HG02623 (cell line): ENCODE data around the gene NR2F1-AS1.

ENCODE experiments used
- ATAC-seq: cut with Tn5 transposase; IDR thresholded peaks from one replicate; pipeline ENCODE4 v1.9.1; 2021; ENCODE audit warnings: moderate library complexity; ENCODE audit not compliant: unreplicated experiment

Gene NR2F1-AS1

DNA sequence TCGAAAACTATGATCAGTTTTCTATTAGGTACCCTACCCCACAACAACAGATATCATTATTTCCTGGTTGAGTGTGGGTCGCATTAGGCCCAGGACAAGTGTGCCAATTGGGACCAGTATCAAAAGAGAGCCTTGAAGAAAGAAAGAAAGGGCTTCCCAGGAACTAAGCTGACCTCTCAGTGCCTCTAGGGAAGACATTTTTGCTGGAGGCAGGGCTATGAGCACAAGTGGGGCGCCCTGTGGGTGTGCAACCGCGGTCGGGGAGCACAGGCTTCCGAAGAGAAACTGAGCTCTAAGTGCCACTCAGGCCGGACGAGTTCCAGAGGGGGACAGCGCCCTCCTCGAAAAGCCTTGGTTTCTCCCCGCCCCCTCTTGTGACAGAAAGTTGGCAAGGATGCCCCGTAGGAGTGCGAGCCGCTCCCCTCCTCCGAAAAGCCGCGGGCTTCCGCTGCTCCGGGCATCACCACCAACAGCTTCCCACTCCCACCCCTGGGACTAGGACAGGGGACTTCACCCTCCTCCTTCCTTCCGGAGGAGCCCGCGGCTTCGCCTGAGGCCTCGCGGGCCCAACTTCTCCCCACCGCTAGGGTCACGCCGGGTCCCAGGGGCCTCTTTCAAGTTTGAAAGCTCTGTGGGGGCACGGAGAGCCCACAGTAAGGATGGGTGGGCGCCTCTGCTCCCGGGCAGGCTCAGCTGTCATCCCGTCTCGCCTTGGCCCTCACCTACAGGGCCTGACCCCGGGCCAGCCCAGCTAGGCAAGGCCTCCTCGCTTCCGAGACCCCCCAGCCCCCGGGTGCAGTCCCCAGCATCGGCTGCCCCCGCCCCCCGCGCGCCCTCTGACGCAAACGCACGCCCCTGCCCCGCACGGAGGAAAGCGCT, 2.0 kb downstream of the NR2F1-AS1 start:
- ATAC-seq = no peak

DNA sequence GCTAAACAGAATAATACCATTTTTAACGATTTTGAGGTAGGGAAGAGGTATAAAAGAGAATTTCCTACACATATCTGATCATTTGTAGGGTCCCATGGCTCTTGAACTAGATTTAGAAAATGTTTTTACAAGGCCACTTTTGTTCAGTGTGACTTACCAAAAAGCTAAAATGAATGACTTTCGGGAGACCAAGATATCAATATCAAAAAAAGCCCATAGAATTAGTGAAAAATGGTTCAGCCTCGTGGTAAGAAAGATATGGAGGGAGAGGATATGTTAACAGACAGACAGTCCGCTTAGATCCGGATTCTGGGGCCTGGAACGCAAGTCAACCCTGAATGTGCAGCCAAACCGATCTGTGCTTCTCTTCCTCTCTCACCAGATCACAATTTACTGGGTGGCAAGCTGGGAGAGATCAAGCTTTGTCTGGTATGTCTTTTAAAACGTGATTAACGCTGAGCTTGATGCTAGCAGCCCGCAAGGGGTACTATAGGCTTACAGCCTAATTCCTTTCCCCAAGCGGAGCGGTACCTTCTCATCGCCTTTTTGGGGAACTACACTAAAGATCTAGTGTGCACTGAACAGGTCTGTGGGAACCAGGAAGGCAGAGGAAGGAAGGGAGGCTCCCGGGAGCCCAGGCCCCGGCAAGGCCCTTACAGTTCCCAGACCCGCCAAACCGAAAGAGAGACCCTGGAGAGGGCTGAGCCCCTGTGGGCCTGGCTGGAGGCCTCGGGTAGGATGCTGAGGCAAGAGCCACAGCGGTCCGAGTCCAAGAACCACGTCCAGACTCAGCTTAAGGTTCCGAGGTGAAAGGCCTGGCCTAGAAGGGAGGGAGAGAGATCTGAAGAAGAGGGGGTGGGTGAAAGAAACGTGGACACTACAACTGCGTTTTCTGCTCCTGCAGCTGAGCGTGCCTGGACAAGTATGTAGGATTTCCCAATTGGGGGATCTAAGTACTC, 2.9 kb downstream of the NR2F1-AS1 start:
- ATAC-seq = no peak

DNA sequence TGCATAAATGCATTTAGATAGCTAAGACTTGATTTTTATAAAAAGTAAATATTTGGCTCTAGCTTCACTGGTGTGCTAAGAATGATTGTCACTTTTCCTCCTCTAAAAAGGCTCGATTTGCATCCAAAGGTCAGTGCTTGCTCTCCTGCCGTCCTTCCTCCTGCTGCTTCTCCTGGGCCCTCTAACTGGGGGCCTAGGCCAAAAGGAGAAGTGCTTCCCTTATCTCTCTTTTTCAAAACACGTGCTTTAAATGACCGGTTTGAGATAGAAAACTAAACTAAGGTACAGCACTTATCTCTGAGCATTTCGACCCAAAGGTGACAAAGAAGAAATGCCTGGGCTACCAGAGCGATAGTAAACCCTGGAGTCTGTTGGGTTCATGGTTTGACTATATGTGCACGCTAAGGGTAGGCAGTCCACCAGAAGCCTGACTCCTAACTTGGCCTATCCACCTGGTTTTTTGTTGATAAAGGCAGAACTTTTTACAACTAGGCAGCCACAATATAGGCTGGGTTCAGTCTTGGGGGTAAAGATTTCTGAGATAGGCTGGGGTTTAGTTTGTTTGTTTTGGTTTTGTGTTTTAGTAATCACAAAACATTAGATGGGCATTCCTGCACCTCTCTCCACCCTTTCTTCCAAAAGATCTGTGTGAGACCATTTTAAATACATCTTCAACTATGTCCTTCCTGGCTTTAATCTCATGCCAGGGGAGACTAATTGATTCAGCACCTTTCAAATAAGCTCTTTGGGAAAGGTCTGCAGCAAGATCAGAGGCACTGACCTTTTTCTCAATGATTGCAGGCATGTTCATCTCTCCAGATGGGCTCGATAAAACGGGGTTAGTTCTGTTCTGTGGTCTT, 3.8 kb downstream of the NR2F1-AS1 start:
- no peak for ATAC-seq

DNA sequence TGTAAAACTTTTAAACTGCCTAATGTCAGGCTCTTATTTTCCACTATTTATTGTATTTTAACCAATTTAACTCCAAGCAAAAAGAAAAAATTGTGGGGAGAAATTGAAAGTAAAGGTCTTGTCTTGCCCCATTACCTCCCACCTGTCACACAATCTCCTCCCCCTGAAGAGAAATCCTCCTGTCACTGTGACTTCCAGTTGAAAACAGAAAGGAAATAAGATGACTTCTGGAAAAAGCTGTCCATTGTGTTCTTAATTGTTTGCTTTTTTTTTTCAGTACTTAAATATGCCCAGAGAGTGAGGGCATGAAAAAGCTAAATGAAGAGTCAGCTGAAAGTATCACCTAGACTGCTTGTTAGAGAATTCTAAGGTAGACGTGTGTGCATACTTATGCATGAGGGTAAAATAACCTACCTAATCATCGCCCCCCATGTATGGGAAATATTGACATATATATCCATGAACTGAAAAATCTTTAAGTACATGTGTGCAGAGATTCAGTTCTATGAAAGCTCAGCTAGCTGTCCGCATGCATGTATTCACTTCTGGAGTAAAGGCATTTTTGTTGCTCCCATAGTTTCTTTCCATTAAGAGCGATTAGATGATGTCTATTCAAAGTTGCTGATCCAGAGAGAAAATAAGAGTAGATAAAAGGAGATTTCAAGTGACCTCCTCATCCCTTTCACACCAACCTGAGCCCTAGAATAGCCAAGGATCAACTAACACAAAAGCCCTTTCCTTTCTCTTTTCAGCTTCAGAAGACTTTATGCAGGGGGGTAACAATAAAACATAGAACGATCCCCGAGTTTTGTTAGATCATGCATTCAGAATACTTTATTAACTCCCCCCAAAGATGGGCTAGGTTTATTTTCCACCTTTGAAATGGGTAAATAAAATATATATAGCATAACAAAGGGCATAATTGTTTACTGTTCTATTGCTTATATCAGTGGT, 5.3 kb downstream of the NR2F1-AS1 start:
- ATAC-seq = no peak

DNA sequence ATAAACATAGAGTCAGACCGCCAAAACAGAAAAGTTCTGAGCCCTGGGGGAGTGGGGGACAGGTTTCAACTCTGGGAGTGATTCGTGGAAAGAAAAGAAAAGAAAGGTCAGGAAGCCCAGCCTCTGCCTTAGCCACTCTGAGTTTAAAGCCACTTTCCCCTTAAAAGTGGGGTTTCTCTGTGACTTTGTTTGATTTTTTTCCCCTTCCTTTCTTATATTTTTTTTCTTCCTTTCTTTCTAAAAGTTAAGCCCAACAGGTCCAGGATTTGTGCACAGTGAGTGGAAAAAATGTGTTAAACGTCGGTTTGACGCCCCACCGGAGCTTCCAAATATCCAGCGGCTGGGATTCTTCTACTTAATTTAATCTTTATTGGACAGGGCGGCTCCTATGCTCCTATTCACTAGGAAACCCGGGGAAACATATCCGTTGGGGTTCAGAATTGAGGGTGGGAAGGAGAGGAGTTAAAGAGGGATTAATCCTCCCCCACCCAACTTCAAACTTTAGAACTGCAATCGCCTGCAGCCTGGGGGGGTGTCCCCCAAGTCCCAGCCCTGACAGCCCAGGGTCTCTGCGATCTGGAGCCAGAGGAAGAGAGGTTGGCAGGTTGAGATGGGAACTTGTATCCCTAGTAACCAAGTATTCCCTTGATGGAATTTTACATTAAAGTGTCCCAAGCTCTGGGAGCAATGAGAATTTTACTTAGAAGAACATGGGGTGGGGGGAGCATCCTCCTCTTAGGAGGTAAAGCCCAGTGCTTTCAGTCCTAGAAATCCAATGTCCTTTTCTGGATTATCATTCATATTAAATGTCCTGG, 6.3 kb downstream of the NR2F1-AS1 start:
- no peak for ATAC-seq

DNA sequence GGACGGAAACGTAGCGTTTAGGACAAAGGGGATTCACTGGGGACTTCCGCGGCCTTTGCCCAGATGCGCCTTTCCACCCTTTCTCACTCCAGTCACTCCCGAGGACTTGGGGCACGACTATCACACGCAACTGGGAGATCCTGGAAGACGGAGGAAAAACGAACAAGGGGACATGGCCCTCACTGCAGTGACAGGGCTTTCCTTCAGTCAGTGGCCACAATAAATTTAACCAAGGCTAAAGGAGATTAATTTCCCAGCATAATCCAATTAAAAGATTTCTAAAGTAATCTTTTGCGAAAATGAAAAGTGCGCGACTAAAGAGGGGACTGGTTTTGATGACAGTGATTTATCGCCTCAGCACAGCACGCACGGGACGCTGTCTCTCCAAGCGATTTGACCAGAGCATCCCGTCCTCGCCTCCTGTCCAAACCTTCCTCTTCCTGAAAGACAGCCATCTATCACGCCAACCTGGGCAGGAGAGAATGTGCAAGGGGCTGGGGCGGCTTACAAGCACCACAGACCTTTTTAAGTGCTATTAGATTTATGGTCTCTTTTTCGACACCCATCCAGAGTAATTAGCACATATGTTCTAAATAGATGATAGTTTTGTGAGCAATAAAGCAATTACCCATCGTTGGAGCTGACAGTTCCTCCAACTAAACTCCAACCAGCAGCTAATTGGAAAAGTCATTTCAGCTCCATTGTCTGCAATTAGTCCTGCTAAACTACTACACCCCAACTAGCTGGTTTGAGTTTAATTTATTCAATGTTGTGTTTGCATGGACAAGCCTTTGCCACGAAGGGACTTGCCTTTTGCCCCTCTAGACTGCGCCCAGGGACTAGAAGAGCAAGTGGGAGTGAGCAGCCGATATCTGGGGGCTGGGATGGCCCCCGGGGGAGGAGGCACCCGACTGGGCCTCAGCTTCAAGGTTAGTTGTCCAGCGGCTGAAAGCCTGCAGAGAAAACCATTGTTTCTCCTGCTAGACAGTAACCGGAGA, 7.4 kb downstream of the NR2F1-AS1 start:
- ATAC-seq = no peak

DNA sequence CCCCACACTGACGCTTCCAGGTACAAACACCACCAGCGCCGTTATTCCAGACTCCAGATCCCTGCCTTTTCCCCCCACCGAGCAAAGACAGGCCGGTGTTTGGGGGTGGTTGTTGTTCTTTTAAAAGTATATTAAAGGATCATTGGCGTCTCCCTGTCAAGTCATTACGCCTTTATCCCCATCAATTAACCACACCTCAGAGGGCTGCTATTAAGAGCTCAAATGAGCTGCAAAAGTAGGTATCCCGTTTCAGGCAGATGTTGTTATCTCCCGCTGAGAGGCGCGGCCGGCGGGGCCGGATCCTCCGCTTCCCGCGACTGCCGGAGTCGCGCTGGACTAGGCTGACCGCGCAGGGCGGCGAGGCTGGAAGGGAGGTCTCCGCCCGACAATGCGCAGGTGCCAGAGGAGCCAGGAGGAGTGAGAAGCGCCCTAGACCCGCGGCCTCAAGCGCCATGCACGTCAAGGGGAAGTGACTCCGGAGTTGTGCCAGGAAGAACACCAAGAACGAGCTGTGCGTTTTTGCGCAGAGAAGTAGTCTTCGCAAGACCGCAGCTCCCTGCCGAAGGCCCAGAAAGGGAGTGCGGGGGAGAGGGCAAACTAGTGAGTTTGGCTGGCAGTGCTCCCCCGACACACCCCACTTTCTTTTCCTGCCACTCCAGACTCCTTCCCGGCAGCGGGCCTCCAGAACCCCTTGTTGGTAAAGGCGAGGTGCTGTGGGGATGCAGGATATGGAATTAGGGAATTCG, 8.2 kb downstream of the NR2F1-AS1 start:
- no peak for ATAC-seq

DNA sequence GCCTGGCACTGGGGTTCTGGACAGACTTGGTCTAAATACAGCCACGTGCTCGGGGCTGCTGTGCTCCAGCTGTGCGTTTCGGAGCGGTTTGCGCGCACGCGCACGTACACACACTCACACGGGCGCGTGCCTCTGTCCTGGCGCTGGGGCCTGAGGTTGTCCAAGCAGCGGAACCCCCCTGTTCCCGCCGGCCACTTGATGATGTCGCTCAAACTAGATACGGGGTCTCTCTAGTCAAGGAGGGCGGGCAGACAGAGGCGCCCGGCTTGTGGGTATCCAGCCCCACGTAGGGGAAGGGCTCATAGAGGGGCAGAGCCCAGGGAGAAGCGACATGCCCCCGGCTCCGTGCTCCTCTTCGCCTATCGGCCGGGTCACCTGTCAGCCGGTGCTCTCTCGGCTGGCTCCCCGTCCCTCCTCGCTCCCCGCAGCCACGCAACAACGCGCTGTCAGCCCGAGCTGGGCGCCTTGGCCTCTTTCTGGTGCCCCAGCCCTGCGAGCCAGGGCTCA, 8.9 kb downstream of the NR2F1-AS1 start:
- ATAC-seq = no peak

DNA sequence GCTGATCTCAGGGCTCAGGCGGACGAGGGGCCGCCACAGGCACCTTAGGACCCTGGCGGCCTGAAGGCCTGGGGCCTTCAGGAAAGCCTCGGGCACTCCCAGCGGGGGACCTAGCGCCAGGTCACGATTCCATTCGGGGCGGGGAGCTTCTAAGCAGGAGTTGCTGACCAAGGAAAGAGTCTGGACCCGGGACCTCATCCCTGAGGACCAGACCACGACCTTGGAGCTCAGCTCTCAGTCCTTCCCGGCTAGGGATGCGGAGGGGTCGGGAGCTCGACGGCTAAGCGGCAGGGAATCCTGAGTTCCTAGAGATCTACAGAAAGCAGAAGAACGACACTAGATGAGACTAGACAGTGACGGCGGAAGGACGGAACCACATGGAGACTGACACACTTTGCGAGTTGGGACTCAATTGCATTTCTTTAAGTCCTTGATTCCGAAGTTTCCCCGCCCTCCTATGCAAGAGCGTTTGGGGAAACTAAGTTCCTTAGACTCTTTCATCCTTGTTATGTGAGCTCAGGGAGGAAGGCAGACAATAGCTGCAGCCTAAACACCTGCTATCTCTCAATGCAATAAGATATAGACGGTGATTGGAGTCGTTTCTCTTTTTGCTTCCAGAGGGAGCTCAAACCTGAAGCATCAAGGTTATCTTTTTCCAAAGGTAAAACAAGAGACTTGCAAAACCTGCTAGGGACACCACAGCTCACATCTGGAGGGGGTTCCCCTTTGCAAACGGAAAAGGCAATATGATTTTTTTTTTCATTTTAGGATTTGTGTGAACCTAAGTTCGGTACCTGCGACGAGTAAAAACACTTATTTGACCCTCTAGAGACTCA, 9.7 kb downstream of the NR2F1-AS1 start:
- no peak for ATAC-seq

DNA sequence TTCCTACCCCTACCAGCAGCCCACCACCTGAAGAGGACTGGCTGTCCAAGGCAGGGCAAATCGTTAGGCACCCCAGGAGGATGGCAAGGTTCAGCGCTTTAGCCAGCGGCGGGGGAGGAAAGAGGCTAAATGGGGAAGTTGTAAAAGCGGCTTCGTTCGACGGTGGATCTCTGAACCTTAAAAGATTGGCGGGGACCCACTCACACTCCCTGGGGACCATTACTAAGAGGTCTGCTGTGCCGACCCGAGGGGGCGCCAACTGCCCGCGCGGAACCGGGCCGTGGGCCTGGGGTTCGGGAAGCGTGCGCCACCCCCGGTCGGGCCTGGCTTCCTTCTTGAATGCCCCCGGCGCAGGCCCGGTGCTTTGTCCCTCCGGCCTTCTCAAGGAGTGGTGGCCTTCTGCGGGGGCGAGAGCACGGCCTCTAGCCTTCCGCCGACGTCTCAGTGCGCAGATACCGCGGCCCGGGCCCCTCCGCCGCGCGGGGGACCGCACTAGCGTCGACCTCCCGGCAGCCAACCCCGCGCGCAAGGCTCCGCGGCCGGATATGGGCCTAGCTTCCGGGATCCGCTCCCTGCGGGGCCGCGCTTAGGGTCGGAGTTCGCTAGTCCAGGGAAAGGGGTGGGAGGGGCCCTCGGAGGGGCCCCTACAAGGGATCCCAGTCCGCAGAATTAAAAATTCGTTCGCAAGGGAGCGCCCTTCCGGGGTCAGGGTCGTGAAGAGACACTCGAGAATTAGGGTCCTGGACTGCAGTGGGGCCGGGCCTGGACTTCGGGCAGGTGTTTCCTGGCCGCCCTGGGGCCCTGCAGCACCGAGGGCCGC, 10.5 kb downstream of the NR2F1-AS1 start:
- no peak for ATAC-seq

DNA sequence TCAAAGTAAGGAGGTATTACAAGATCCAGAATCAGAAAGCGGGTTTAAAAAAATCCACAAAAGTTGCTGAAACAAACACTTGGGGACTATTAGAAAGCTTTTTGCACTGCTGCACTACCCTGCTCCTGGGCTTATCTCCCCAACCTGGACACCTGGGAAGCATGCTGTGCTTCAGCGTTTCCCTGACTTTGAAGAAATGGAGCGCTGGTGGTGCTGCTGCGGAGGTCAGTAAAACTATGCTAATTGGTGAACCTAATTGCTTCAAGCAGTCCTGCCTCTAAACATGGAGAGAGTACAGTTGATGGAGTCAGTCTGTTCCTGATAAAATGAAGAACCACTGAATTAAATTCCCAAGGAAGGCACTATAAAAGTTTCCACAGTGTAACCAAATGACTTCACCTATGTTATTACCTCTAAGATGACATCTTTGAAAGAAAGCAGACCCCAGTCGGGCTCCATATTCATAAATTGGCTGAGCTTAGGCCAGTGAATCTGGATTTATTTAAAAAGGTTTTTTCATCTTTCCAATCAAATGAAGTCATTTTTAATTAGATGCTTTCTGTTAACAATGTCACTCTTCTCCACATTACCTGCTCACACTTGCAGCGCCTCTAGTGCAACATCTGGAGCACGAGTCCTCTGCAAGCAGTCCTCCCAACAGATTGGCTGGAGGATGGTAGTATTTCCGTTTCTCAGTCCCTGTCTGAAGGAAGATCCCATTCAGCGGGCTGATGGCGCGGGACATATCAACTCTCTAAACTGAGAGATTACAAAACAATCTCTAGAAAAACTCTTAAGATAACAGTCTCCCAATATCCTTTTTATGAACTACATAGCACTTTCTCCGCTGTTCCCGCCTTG, 11.5 kb downstream of the NR2F1-AS1 start:
- no peak for ATAC-seq

DNA sequence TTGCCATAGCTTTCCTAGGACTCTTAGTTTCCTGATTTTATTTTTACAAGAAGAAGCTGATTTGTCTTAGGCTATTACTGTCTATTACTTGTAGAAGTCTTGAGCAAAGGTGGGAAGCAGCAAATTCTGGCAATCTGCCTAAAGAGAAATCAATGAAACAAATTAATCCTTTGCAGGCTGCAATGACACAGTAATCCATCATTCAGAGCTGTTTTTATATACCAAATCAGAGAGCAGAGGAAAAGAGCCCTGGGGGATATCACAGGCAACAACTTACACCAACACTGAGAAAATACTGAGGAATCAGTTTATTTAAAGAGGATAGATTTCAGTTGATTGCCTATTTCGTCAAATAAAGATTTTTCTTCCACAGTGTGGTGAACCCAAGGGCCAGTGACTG, 13.6 kb downstream of the NR2F1-AS1 start:
- no peak for ATAC-seq

DNA sequence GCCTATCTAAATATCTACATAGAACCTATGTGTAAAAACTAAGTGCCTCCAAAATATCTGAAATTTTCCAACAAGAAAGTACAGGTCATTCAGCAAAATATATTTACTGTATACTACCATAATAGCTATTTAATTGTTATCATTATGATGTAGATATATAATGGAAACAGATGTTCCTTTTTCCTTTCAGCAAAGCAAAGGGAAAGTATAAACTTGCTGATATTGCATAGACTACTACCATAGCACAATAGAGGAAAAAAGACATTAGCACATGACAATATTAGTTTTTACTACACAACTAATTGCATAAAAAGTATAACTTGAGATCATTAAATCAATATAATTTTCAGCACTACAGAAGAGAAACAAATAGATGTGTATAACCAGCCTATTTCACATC, 14.9 kb downstream of the NR2F1-AS1 start:
- ATAC-seq = no peak

DNA sequence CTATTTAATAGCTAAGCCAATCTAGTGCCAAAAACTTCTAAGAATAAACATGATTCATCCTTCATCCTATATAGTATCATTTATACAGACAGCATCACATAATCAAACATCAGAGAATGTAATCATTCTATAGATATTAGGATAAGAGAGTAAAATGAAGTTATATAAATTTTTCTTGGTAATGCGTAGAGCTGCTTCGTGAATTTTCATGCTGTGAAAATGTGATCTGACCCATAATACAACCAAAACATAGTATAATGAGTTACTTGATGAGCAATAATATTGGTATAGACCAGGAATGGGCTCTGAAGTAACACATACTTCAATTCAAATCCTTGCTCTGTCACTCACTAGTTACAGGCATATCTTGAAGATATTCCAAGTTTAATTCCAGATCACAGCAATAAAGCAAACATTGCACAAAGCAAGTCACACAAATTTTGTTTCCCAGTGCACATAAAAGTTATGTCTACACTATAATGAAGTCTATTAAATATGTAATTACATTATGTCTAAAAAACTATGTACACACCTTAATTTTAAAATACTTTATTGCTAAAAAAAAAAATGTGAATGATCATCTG, 23.9 kb downstream of the NR2F1-AS1 start:
- no peak for ATAC-seq
